H54 (cell line): ENCODE data around the gene ZDHHC1.

Source experiments
- DNase-seq: peaks from one replicate; pipeline ENCODE4 v3.0.0; 2011; ENCODE audit warnings: low spot score, mixed read lengths; ENCODE audit not compliant: insufficient read length
- FAIRE-seq: peaks from 3 replicates; lab custom pipeline; 2011; peaks lifted over from hg19 to GRCh38; lab: Jason Lieb, UNC
- POLR2A ChIP-seq: IDR thresholded peaks from 2 replicates; pipeline ENCODE4 v1.6.1; 2011; ENCODE audit warnings: low read depth, mild to moderate bottlenecking, low read length

ZDHHC1 gene

DNA sequence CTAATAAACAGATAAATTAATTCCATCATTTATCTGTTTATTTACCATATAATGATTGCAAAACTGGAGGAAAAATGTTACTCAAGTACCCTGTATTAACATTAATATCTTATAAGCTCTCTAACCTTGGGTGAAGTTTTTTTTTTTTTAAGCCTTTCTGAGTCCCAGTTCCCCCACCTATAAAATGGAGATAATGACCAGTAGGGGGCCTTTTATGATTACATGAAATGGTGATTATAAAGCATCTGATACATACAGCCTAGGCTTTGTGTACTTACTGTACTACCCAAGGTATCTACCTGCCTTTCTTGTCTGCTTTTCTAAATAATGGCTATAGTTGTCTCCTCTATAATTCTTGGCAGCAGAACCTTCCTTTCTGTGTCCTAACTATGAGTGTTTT lies 67.1 kb downstream of the ZDHHC1 start:
- DNase-seq: no peak
- TF ChIP-seq POLR2A: no peak
- no peak for FAIRE-seq

DNA sequence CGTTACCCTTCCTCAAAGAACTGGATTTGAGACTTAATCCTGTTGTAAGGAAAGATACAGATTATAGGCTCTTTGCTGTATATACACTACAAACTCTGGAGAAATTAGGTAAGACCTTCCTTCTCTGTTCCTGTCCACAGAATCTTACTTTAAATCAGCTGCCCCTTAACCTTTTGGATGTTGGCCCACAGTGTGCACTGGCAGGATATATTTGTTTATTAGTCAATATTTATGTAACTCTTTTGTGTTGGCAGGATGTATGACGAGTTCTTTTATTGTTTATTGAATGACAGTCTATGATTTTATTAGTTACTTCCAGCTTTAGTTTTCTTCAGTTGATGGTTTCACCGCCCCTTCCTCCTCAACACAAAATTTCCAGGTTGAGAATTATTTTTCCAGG lies 69.9 kb downstream of the ZDHHC1 start:
- DNase-seq (no peak), FAIRE-seq (no peak)
- no peak for TF ChIP-seq POLR2A

DNA sequence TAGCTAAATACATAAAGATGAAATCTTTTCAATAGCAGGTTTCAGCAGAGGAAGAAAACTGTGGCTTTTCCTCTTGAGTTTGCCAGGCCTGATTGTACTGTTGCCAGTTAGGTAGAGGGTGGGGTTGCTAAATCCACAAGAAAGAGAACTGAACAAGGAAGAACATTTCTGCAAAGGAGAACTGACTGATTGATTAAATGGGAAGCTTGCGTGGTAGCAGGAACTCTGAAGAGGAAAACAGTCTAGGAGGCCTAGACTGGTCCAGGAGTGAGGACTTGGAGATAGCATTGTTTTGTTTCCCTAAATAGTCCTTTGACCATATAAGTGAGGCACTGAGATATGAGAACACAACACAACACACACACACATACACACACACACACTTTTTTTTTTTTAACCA lies 70.9 kb downstream of the ZDHHC1 start:
- TF ChIP-seq POLR2A: no peak
- DNase-seq (no peak), FAIRE-seq (no peak)
